MM.1S (cell line): Measurements from ENCODE around the gene GLUD1.
"Not testable (repeated sequence)": the region's sequence is repeated elsewhere in the genome, so short reads cannot be mapped to it uniquely, and the experiment has no call there.

Experiments used
- EZH2 ChIP-seq: fragments of 300-600 bp; sonication (generic); optimal IDR thresholded peaks from 2 replicates; pipeline ENCODE3; 2017; ENCODE audit warnings: low read depth, mild to moderate bottlenecking, antibody characterized with exemption, low read length, mixed read lengths
- EZH2phosphoT487 ChIP-seq: fragments of 300-600 bp; sonication (generic); IDR thresholded peaks from 2 replicates; pipeline ENCODE4 v1.6.1; 2018; ENCODE audit warnings: antibody characterized with exemption, low read length
- TF ChIP-seq, protein P1 (sequence below): fragments of 300-600 bp; sonication (generic); IDR thresholded peaks from 2 replicates; pipeline ENCODE4 v1.5.1; 2016; ENCODE audit warnings: antibody characterized with exemption, low read length, mixed read lengths

DNA sequence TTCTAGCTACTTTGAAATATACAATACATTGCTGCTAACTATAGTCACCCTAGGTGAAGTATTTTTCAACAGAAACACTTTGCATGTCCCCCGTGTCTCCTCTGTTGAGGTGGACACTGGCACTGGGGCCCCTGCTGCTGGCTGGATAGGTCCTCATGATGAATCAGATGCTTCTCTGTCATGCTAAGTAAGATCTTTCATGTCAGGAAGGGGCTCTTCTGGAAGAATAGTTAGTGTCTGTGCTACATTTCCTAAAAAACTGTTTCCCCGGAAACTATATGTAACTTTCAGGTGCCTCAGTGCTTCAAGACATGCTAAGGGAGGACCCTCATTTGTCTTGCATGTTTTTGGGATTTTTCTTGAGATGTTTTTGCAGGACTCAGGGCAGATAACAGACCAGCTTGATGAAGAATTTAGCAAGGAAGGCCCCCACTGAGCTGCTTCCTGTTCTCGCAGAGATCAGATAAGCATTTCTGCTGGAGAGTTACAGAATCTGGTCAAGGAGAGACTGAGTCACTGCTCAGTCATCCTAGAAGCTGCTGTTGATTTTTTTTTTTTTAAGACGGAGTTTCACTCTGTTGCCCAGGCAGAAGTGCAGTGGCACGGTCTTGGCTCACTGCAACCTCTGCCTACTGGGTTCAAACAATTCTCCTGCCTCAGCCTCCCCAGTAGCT, 69.2 kb downstream of the GLUD1 start:
- TF ChIP-seq, protein P1, sequence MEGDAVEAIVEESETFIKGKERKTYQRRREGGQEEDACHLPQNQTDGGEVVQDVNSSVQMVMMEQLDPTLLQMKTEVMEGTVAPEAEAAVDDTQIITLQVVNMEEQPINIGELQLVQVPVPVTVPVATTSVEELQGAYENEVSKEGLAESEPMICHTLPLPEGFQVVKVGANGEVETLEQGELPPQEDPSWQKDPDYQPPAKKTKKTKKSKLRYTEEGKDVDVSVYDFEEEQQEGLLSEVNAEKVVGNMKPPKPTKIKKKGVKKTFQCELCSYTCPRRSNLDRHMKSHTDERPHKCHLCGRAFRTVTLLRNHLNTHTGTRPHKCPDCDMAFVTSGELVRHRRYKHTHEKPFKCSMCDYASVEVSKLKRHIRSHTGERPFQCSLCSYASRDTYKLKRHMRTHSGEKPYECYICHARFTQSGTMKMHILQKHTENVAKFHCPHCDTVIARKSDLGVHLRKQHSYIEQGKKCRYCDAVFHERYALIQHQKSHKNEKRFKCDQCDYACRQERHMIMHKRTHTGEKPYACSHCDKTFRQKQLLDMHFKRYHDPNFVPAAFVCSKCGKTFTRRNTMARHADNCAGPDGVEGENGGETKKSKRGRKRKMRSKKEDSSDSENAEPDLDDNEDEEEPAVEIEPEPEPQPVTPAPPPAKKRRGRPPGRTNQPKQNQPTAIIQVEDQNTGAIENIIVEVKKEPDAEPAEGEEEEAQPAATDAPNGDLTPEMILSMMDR: not testable (repeated sequence)
- not testable (repeated sequence) for TF ChIP-seq EZH2, EZH2phosphoT487
